Endothelial cell of umbilical vein (primary cell): ENCODE data around the gene CTIF. TPM values are rescaled to one million over a fixed set of nuclear protein-coding genes. Genes with fewer than 3 reads are reported as not detected.

ENCODE experiments used
- BruUV-seq: library from RNA; stranded (reverse); fragments of 400-500 nt; replicated peaks from 2 replicates; lab custom pipeline; 2021; lab: Mats Ljungman, UMichigan
- CTCF ChIA-PET: fragments of 300-600, 350-600 bp; sonication (Branson Sonifier 250); formaldehyde crosslinking; loops from one replicate; lab custom pipeline; 2021; ENCODE audit warnings: antibody characterized with exemption, inconsistent platforms; lab: Charles Lee
- POLR2A ChIA-PET: fragments of 300-600, 350-600 bp; sonication (Branson Sonifier 250); formaldehyde crosslinking; loops from one replicate; lab custom pipeline; 2021; ENCODE audit warnings: antibody characterized with exemption, inconsistent platforms; lab: Charles Lee
- DNase-seq: peaks from one replicate; pipeline ENCODE4 v3.0.0-alpha.2; 2011; ENCODE audit warnings: low read depth, low spot score
- FAIRE-seq: peaks from 2 replicates; lab custom pipeline; 2011; peaks lifted over from hg19 to GRCh38; lab: Jason Lieb, UNC
- H2AFZ ChIP-seq: 2 replicates; pipeline ENCODE4 v1.6.0; 2012; ENCODE audit warnings: low read depth, low read length, control low read depth, inconsistent platforms
- H3K27ac ChIP-seq: 2 replicates; pipeline ENCODE4 v1.5.1; 2011; ENCODE audit warnings: low read depth, mild to moderate bottlenecking, control low read depth, low read length, moderate library complexity; ENCODE audit not compliant: insufficient read depth
- H3K27me3 ChIP-seq, 2 experiments: 2 replicates each; pipeline versions ENCODE4 v1.6.0 to v1.6.1; 2011; ENCODE audit warnings: low read length in 2 of 2, mixed read lengths in 1 of 2; ENCODE audit not compliant: control insufficient read depth in 2 of 2, insufficient read depth in 2 of 2
- H3K36me3 ChIP-seq, 2 experiments: 2 replicates in 1 of 2; 3 replicates in 1 of 2; pipeline ENCODE4 v1.5.1; 2011; ENCODE audit warnings: low read length in 2 of 2, mild to moderate bottlenecking in 1 of 2, moderate library complexity in 1 of 2; ENCODE audit not compliant: control insufficient read depth in 2 of 2, insufficient read depth in 2 of 2; ENCODE audit errors: extremely low read depth in 1 of 2
- H3K4me1 ChIP-seq: 3 replicates; pipeline ENCODE4 v1.5.1; 2011; ENCODE audit warnings: mild to moderate bottlenecking, low read length; ENCODE audit not compliant: control insufficient read depth, insufficient read depth; ENCODE audit errors: extremely low read depth
- H3K4me2 ChIP-seq: 2 replicates; pipeline ENCODE4 v1.6.1; 2011; ENCODE audit warnings: low read length, control low read depth, mixed read lengths; ENCODE audit not compliant: insufficient read depth
- H3K4me3 ChIP-seq, 3 experiments: fragments of 200-600 bp in 1 of 3; sonication (generic), shearing (Covaris generic) in 1 of 3; replicated peaks in 1 of 3; 2 replicates each; pipeline ENCODE4 v1.5.1; 2011 to 2016; ENCODE audit warnings: control low read depth in 3 of 3, low read length in 3 of 3, mild to moderate bottlenecking in 2 of 3, inconsistent platforms in 1 of 3, low read depth in 1 of 3, moderate library complexity in 1 of 3; ENCODE audit not compliant: insufficient read depth in 1 of 3
- H3K79me2 ChIP-seq: 2 replicates; pipeline ENCODE4 v1.6.0; 2012; ENCODE audit warnings: low read length, inconsistent platforms; ENCODE audit not compliant: control insufficient read depth, insufficient read depth
- H3K9ac ChIP-seq: replicated peaks from 2 replicates; pipeline ENCODE3; 2011; ENCODE audit warnings: low read length, control low read depth; ENCODE audit not compliant: insufficient read depth; ENCODE audit errors: extremely low read depth
- H3K9me1 ChIP-seq: replicated peaks from 3 replicates; pipeline ENCODE4 v1.6.0; 2011; ENCODE audit warnings: mild to moderate bottlenecking, low read length; ENCODE audit not compliant: control insufficient read depth, insufficient read depth; ENCODE audit errors: extremely low read depth
- H3K9me3 ChIP-seq: replicated peaks from 2 replicates; pipeline ENCODE4 v1.5.1; 2012; ENCODE audit warnings: low read length, inconsistent platforms; ENCODE audit not compliant: control insufficient read depth, insufficient read depth
- H4K20me1 ChIP-seq: replicated peaks from 2 replicates; pipeline ENCODE3; 2011; ENCODE audit warnings: mild to moderate bottlenecking, low read length; ENCODE audit not compliant: control insufficient read depth, insufficient read depth; ENCODE audit errors: extremely low read depth
- CTCF ChIP-seq, 2 donors: IDR thresholded peaks; 1 replicate in 1 of 2; 2 replicates in 1 of 2; pipeline ENCODE4 v1.5.1; 2011; ENCODE audit warnings: low read length in 2 of 2, mild to moderate bottlenecking in 2 of 2, moderate library complexity in 2 of 2, control low read depth in 1 of 2, inconsistent platforms in 1 of 2, low read depth in 1 of 2; ENCODE audit not compliant: insufficient read depth in 1 of 2; ENCODE audit errors: extremely low read depth in 1 of 2
- EZH2 ChIP-seq: IDR thresholded peaks from 2 replicates; pipeline ENCODE4 v1.6.1; 2012; ENCODE audit warnings: borderline replicate concordance, low read depth, mild to moderate bottlenecking, moderate library complexity, low read length, inconsistent platforms; ENCODE audit not compliant: severe bottlenecking
- FOS ChIP-seq: IDR thresholded peaks from 2 replicates; pipeline ENCODE4 v1.6.1; 2011; ENCODE audit warnings: mild to moderate bottlenecking, low read length, moderate library complexity, borderline replicate concordance; ENCODE audit not compliant: insufficient read depth
- GATA2 ChIP-seq: IDR thresholded peaks from 2 replicates; pipeline ENCODE4 v1.7.0; 2011; ENCODE audit warnings: low read depth, mild to moderate bottlenecking, moderate library complexity, mixed read lengths, low read length; ENCODE audit not compliant: insufficient read length, insufficient read depth
- JUN ChIP-seq: IDR thresholded peaks from 2 replicates; pipeline ENCODE4 v1.6.1; 2011; ENCODE audit warnings: borderline replicate concordance, low read depth; ENCODE audit not compliant: insufficient read length, insufficient read depth
- MAX ChIP-seq: IDR thresholded peaks from 2 replicates; pipeline ENCODE4 v1.6.1; 2011; ENCODE audit not compliant: insufficient read depth, insufficient read length
- MYC ChIP-seq: IDR thresholded peaks from one replicate; pipeline ENCODE4 v1.6.1; 2011; ENCODE audit warnings: mild to moderate bottlenecking, low read depth, low read length
- POLR2A ChIP-seq: IDR thresholded peaks from 2 replicates; pipeline ENCODE4 v1.6.1; 2012; ENCODE audit warnings: low read depth, mild to moderate bottlenecking, control low read depth, low read length
- POLR2AphosphoS5 ChIP-seq: IDR thresholded peaks from 2 replicates; pipeline ENCODE4 v1.6.1; 2012; ENCODE audit warnings: low read depth, mild to moderate bottlenecking, control low read depth, low read length, moderate library complexity; ENCODE audit not compliant: insufficient read depth
- dilution Hi-C: fragments of 300-500 bp; cut with MboI; formaldehyde crosslinking; loops from one replicate; pipeline ENCODE4 v1.15.0; 2019; ENCODE audit warnings: low sequenced_read_pairs; ENCODE audit not compliant: extremely low pct_ligation_motif_present
- intact Hi-C: fragments of 100-400 bp; cut with micrococcal nuclease; formaldehyde crosslinking; loops from one replicate; pipeline ENCODE4 v1.10.0; 2022
- polyA plus RNA-seq, 4 experiments: library from polyadenylated mRNA; depleted of rRNA in 3 of 4; stranded (reverse) in 3 of 4; unstranded in 1 of 4; fragments of >200 nt; gene quantifications; 2 replicates each; pipeline versions ENCODE4 v1.2.1 to v1.2.3, GENCODE V29; 2011 to 2012; ENCODE audit warnings: missing spikeins in 1 of 4
- total RNA-seq: library from RNA; stranded (reverse); gene quantifications from 2 replicates; pipeline ENCODE4 v1.2.3, GENCODE V29; 2021

Gene CTIF
- total and polyA plus RNA-seq, 2 donors (not counting 3 experiments of a cell fraction or from before 2014, with no cell fraction given): 20.9 to 57.7 TPM

- BruUV-seq: no TSS peak
- H2AFZ ChIP-seq: no peak overlapping the region
- H3K27ac ChIP-seq: no peak overlapping the region
- no peak overlapping the region for H3K9ac ChIP-seq
- no peak overlapping the region for H3K4me2 ChIP-seq
- H3K36me3 ChIP-seq: peaks cover 0 to 14% of the 10 kb centered on the region in 2 experiments
- intact Hi-C loops (no loop called here), dilution Hi-C loops (no loop called here)
- POLR2A ChIA-PET: no interaction called here
- no peaks in the 10 kb centered on the region for H3K4me1 ChIP-seq
- H4K20me1 ChIP-seq: no peaks in the 10 kb centered on the region
- H3K27me3 ChIP-seq: no peaks in the 10 kb centered on the region
- DNase-seq (no peak), FAIRE-seq (no peak)
- CTCF ChIA-PET: interaction anchor here (1.5 to 2.5 kb wide), 2 partner anchors 193 to 195 kb away, joined by 4 to 15 read pairs; no protein-coding TSS in a partner anchor
- no peaks in the 10 kb centered on the region for H3K9me1 ChIP-seq
- no peak overlapping the region for H3K4me3 ChIP-seq
- TF ChIP-seq EZH2 (no peak), FOS (no peak), MAX (no peak), CTCF (IDR thresholded peaks at IDR 0.05; ENCODE audit: extremely low read depth in 1 of 2, insufficient read depth in 1 of 2, low read depth in 1 of 2, low read length in 2 of 2) (no peak), GATA2 (no peak), POLR2AphosphoS5 (no peak), JUN (no peak), POLR2A (no peak), MYC (no peak)
- H3K9me3 ChIP-seq: no peaks in the 10 kb centered on the region
- no peaks in the 10 kb centered on the region for H3K79me2 ChIP-seq
Observed at GRCh38 chr18:48668466-48669179, 129.8 kb downstream of the CTIF start.
